ENCODE results near the gene STRIP2.
"Not testable (repeated sequence)": the region's sequence is repeated elsewhere in the genome, so short reads cannot be mapped to it uniquely, and the experiment has no call there.

Gene STRIP2

DNA sequence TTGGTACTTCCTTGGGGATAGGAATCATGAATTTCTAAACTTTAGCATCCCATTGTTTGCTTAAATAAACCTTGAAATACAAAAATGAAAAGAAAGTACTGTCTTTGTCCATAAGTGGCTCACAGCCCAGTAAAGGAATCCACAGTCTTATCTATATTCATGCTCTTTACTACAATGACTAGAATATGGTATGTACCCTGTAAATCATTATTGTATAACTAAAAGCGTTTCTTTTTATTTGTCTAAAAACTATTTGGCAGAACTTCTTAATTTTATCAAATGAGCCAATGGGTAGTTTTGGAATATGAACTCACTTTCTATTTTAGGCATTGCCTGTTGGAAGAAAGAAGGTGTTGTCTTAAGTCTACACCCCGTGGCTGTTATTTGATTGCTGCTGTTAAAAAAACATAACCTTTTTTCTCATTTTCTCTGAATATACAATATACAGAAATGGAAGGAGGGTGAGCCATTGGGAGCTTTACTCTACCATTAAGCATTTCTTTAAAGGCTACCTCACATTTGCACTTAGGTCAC lies 12.4 kb upstream of the STRIP2 start:
- DNase-seq (ENCODE audit: low spot score), result no peak

DNA sequence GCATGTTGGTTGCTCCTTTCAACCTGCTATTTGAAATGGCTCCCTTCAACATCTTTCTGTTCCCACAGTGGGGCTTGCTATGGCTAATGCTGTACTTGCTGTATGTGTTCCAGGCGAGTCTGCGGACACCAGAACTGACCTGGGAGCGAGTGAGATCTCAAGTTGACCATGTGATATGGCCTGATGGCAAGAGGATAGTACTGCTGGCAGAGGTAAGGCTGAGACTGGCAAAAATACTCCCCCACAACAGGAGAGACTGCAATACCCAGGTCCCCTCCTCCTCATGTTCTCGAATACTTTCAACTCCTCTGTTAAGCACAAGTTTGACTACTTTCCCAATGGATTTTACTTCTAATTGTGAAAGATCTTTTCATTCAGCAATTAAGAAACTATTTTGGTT lies 11.5 kb upstream of the STRIP2 start:
- DNase-seq (ENCODE audit: low spot score), result no peak

DNA sequence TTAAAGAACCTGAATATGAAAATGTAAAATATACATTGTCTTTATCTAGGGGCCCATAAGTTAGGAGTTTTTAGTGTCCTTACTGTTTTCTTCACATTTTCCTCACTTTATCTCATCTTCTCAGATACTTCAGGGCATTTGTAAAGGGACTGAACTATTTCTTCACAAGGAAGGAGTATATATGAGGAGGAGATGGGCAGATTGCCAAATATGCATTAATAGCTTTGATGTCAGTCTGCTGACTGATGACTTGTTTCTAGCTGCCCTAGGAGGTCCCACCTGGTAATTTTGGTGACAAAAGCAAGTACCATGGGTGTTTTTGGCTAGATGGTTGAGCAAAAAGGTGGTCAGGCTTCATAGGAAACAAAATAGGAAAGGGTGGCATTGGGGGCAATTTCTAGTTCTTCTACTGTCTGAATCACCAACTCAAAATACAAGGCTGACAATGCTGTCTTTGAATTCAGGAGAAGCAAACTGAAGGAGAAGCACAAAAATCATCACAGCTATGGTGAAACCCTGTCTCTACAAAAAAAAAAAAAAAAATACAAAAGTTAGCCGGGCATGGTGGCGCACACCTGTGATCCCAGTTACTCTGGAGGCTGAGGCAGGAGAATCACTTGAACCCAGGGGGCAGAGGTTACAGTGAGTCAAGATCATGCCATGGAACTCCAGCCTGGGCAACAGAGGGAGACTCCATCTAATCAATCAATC lies 10.4 kb upstream of the STRIP2 start:
- no peak for DNase-seq (ENCODE audit: low spot score)

DNA sequence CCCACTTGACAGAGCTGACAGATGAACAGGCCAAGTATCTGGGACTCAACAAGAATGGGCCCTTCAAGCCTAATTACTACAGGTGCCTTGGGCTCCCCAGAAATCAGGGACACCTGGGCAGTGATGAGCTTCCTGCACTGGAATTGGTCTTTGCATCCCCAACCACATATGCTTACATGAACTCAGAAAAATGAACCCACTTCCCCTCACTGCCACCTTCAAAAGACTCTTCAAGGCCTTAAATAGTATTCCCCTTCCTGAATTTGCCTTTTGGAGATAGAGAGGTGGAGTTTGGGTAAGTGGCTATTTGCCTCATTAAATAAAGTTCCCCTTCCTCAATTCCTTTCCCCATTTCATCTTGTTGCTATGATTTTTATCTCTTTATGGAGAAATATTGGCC lies 7.8 kb upstream of the STRIP2 start:
- DNase-seq (ENCODE audit: low spot score), result no peak

DNA sequence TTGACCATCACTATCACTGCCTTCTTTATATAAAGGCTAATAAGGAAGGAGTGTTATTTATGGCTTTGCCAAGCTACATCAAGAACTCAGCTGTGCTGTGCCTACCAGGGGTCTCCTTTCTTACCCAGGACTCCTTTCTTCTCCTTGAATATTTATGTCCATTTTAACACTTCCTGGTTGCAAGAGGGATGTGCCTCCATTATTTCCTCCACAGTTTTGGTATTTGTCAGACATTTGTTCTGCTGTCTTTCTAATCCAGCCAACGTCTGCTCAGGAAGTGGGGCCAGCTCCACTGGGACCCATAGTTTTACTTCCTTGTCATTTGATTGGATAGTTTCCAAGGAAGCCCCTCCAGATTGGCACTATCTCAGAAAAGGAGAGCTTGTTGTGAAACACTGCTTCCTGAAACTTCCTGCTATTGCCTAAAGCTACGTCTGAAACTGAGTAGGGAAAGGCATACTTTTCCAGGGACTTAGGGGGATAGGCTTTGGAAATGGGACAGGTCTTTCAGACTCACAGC lies 6.6 kb upstream of the STRIP2 start:
- DNase-seq (ENCODE audit: low spot score), result no peak

DNA sequence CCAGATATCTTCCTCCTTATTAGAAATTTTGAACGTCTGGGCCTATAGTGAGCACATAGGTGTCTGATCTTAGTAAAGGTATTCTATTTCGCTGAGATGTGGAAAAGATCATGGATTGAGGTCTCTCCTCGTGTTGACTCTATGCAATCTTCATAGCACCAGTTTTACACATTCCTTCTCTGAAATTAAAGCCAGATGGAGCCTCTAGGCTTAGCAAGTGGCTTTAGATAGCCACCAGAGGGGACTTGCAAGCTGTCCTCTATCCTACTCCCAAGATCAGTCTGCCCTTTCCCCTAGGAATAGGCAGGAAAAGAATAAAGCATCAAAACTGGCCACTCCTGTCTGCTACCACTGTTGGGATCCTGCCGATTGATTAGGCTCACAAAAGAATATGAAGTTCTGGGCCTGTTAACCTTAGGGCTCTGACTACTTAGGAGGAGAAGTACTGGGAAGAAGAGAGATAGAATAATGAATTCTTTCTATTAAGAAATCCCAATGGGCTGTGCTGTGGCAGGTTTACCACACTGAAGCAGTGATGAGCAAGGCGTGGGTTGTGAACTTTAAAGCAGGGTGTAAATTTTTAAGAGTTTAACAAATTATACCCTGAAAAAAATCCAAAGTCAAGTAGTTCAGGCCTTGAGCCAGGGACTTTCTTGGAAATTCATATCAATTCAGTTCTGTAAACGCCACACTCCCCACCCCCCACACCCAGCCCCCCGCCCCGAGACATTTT lies 2.2 kb upstream of the STRIP2 start:
- no peak for DNase-seq (ENCODE audit: low spot score)

DNA sequence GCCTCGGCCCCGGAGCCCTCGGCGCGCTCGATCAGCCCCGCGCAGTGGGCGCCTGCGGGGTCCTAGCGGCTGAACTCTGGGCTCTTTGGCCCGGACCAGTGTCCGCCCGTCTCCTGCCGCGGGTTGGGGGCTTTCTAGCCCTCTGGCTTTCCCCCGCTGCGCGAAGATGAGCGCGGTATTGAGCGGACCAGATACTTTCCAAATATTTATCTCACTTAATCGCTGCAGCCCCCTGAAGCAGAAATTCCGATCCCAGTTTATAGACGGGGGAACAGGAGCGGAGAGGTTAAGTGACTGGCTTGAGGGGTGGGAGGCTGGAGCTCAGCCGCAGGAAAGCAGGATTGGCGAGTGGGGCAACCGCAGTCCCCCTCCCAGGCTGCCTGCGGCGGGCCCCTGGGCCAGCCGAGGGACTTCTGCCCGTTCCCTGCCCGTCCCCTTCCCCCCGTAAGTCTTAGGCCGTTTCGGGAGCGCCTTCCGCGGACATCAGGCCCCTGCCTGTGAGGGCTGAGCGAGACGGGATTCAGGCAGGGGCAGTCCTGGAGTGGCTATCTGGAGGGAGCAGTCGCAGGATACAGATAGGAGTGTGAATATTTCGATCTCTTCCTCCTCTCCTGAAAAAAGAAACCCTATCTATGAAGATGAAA lies 565 bp downstream of the STRIP2 start:
- DNase-seq (ENCODE audit: low spot score), result peak; percentile 42

DNA sequence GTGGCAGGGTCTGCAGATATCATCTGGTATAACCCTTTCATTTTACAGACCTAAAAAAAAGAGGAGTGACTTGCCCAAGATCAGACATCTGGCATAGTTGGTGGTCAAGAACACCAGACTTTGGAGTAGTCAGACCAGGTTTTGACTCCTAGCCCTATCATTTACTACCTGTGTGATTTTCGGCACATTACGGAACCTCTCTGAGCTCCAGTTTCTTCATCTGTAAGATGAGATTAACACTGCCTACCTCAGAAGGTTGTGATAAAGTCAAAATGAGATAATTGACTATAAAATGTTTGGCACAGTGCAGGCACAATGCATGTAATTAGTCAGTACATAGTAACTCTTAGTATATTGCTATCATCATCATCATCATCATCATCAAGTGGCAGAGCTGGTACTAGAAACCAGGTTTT lies 1.2 kb downstream of the STRIP2 start:
- DNase-seq (ENCODE audit: low spot score), result no peak

DNA sequence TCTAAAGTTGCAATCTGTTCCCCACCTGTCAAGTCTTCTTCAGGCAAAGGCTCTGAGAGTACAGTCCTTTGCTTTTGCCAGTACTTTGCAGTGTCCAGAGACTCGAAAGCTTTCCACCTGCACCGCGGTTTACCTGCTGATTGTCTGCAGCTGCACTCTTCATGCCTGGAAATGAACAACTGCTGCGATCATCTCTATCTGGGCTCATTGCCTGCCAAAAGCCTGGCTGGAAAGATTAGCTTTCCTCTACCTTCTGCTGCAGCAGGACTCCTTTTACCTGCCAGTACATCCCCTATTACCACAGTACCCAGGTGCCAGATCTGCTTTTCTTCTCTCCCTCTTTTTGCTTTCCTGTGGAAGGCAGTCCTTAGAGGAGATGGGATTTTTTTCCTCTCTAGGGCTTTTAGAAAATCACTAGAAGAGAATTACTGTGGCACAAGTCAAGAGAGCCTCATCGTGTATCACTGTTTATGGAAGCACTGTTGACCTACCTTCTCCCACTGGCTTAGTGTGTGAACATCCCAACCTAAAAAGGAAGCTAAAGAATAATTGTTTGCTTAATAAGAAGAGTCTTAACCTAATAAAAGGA lies 2.2 kb downstream of the STRIP2 start:
- DNase-seq (ENCODE audit: low spot score), result no peak

DNA sequence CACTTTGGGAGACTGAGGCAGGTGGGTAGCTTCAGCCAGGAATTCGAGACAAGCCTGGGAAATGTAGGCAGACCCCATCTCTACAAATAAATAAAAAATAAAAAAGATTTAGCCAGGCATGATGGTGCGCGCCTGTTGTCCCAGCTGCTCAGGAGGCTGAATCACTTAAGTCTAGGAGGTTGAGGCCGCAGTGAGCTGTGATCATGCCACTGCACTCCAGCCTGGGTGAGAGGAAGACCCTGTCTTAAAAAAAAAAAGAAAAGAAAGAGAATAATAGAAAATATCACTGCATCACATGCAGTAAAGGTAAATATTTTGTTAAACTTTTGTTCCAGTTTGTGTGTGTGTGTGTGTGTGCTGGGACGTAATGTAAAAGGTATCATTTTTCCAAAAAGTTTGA lies 3.0 kb downstream of the STRIP2 start:
- no peak for DNase-seq (ENCODE audit: low spot score)

DNA sequence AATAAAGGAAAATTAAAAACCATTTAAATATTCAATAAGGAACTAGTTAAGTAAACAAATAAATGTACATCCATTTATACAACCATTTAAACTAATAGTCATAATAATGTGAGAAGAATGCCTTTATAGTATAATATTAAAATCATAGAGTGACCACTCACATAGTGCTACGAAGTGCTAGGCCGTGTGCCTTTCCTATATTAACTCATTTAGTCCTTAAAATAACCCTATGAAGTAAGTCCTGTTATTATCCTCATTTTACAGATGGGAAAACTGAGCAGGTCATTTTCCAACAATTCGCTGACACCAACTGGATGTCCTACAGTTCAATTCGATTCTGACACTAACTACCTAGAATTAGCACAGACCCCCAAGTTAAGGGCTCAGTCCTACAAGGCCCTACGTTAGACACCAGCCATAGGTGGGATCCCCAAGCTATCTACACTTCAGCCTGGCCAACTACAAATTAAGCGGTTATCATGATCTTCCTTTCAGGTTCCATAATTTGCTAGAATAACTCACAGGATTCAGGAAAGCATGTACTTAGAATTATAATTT lies 4.1 kb downstream of the STRIP2 start:
- no peak for DNase-seq (ENCODE audit: low spot score)

DNA sequence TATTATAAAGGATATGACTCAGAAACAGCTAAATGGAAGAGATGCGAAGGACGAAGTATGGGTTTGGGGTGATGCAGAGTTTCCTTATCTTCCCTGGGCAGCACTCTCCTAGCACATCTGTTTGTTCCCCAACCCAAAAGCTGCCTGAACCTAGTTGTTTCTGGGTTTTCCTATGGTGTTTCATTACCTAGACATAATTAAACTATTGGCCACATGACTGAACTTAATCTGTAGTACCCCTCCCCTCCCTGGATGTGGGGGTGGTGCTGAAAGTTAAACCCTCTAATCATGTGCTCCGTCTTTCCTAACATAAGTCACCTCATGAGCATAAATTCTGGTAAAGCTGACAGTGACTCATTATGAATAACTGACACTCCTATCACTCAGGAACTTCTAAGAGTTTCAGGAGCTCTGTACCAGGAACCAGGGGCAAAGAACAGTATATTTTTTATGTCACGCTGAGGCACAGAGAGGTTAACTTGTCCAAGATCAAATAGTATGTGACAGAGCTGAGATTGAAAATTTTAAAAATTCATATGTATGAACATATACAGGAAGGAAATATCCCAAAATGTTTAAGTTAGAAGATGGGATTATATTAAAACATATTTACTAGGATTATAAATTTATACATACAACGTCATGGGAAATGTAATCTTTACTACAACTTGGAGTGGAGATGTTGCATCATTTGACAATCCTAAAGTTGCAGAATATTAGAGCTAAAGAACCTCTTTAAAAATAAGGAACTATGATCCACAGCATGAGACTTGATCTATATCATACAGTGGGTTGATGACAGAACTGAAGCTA lies 4.8 kb downstream of the STRIP2 start:
- DNase-seq (ENCODE audit: low spot score), result peak; percentile 49

DNA sequence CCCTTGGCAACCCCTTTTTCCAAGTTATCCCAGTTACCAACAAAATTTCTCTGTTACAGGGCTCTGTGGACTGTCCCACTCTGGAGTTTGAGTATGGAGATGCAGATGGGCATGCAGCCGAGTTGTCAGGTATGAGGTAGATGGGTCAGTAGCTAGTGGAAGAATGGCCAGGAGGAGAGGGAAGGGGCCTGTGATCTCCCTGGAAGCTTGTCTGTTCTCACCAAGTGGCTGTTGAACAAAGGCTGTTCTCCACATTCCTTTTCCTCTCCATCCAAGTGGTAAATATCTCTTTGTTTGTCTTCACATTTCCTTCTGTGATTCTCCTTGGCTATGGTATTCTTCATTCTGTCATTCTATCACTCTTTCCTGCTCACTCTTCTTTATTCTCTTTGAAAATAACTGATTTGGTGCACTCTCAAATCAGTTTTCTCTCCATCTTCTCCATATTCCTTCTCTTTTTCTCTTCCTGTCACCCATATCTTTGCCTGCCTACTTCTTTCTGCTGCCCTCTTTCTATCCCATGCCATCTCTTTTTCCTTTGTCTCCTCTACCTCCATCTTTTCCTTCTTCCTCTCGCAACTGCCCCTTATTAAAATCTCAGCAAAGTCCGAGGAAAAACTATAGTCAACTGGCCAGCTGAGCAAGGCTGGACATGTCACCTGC lies 5.9 kb downstream of the STRIP2 start:
- no peak for DNase-seq (ENCODE audit: low spot score)

DNA sequence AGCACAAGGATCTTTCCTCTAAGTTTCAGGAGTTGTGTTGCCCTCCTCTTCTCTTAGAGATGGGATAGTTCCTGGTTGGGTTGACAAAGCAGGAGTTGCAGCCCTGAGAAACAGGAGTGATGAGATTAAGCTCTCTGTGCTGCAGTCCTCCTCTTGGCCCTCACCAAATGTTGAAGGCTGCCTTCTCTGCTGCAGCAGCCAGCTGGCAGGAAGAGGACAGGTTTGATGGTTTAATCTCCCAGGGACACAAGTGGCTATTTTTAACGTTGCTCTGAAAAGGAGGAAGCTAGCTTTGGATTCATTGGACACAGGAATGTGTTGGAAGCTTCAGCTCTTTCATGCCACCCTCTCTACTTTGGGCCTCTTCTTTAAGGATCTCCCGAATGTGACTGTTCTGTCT lies 9.4 kb downstream of the STRIP2 start:
- no peak for DNase-seq (ENCODE audit: low spot score)

DNA sequence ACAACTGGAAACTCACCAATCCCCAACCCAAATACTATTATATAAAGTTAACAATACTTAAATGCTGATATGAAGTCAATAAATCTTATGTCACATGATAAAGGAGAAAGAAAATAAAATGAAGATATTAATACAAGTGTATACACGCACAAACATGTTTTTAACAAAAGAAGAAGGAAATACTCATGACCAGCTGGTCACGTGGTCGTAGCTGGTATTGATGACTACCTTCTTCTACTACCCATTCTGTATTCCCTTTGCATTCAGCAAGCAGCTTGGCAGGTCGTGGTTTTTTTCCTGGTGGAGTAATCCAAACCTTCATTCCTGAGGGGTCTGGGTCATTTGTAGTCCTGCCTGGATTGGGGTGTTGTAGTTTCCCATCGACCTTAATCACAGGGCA lies 10.5 kb downstream of the STRIP2 start:
- not testable (repeated sequence) for DNase-seq (ENCODE audit: low spot score)

DNA sequence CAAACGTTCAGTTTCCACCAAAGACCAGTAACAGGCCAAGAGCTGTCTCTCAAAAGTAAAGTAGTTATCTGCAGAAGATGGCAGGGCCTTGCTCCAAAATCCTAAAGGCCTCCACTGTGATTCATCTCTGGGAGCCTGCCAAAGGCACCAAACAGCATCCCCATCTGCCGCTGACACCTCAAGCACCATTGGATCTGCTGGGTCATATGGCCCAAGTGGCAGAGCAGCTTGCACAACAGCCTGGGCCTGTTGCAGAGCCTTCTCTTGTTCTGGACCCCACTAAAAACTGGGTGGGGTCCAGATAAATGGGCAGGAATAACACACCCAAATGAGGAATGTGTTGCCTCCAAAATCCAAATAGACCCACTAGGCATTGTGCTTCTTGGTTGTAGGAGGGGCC lies 12.7 kb downstream of the STRIP2 start:
- not testable (repeated sequence) for DNase-seq (ENCODE audit: low spot score)

DNA sequence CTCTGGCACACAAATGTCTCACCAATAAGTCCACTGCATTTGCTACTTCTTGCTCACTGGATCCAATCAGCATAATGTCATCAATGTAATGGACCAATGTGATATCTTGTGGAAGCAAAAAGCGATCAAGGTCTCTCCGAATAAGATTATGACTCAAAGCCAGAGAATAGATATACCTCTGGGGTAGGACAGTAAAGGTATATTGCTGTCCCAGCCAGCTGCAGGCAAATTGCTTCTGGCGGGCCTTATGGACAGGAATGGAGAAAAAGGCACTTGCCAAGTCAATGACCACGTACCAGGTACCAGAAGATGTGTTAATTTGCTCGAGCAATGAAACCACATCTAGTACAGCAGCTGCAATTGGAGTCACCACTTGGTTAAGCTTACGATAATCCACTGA lies 13.2 kb downstream of the STRIP2 start:
- DNase-seq (ENCODE audit: low spot score), result not testable (repeated sequence)

DNA sequence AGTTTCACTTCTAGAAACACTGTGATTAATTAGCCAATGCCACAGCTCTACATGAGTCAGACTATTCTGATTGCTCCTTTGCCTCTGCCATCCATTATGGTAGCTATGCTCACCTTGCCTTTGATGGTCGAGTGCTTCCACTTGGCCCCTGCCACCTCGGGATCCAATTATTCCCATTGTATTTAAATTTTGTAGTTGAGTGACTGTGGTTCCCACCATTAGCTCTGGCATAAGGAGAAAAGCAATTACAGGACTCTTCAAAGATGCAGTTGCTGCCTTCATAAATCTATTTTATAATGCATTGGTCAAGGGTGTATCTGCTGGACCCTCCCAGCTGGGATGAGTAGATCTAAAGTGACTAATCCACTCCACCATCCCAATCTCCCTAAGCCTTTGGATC lies 14.4 kb downstream of the STRIP2 start:
- not testable (repeated sequence) for DNase-seq (ENCODE audit: low spot score)

DNA sequence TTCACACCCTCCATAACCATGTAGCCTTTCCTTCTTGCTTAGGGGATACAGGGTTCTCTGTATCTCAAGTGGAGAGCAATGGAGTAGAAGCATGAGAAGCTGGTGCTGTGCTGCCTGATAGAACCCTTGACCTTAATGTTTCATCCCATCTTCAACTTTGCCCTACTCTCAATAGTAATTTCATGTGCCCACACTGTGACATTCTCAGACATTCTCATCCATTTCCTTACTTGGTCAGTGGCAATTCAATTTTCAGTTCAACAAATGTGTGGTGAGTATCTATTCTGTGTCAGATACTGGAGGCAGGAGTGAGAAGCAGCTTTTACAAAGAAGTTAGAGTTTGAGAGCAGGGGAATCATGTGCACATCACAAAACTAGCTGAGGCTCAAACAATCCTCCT lies 16.1 kb downstream of the STRIP2 start:
- no peak for DNase-seq (ENCODE audit: low spot score)

DNA sequence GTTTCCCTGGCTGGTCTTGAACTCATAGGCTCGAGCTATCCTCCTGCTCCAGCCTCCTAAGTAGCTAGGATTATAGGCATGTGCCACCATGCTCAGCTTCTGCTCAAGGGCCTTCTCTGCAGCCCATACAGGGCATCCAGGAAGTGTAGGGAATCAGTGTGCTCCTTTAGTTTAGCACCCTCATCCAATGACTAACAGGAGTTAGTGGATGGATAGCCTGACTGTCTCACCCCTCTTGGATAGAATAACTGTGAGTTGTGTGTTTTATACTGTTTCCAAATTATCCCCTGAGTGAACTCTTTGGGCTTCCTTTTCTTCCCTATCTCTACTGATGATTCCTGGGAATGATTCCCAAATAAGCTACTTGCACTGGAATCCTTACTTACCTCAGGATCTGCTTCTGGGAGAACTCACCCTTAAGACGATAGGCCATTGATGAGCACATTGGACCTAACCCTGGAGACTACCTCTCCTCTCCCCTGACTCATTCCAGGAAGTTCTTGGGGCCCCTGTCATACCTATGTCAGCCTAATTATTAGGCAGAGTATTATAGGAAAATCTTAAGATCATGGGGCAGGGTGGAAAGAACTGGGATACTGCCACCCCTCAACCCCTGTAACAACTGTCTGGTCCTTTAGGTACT lies 18.5 kb downstream of the STRIP2 start:
- DNase-seq (ENCODE audit: low spot score), result no peak

Data from AG08396 (cell line).